Smooth muscle cell (in vitro differentiated cells): ENCODE measurements around the gene IMMT. TPM values are rescaled to one million over a fixed set of nuclear protein-coding genes. Genes with fewer than 3 reads are reported as not detected.
"Not testable (repeated sequence)": the region's sequence is repeated elsewhere in the genome, so short reads cannot be mapped to it uniquely, and the experiment has no call there.

Experiments
- DNase-seq: peaks from one replicate; lab custom pipeline; 2025; ENCODE audit not compliant: unreplicated experiment; lab: John Stamatoyannopoulos, UW
- H2AFZ ChIP-seq: fragments of 200-600 bp; sonication (generic); 2 replicates; pipeline ENCODE4 v1.6.0; 2016; ENCODE audit warnings: antibody characterized with exemption, low read depth, mild to moderate bottlenecking
- H3F3A ChIP-seq: fragments of 200-600 bp; sonication (generic); 2 replicates; pipeline ENCODE4 v1.6.0; 2017; ENCODE audit warnings: antibody characterized with exemption, low read depth
- H3K27ac ChIP-seq: fragments of 200-600 bp; sonication (generic); 2 replicates; pipeline ENCODE4 v1.5.1; 2016; ENCODE audit warnings: low read depth, mild to moderate bottlenecking
- H3K27me3 ChIP-seq: fragments of 200-600 bp; sonication (generic); 2 replicates; pipeline ENCODE4 v1.6.1; 2016; ENCODE audit warnings: low read depth, mild to moderate bottlenecking
- H3K36me3 ChIP-seq: fragments of 200-600 bp; sonication (generic); 2 replicates; pipeline ENCODE4 v1.5.1; 2016; ENCODE audit warnings: low read depth
- H3K4me1 ChIP-seq: fragments of 200-600 bp; sonication (generic); 2 replicates; pipeline ENCODE4 v1.5.1; 2016; ENCODE audit warnings: low read depth
- H3K4me2 ChIP-seq: fragments of 200-600 bp; sonication (generic); 2 replicates; pipeline ENCODE4 v1.6.0; 2016; ENCODE audit warnings: mild to moderate bottlenecking
- H3K4me3 ChIP-seq: fragments of 200-600 bp; sonication (generic); 2 replicates; pipeline ENCODE4 v1.5.1; 2016; ENCODE audit warnings: mild to moderate bottlenecking
- H3K79me2 ChIP-seq: fragments of 200-600 bp; sonication (generic); 2 replicates; pipeline ENCODE4 v1.6.0; 2016; ENCODE audit warnings: low read depth, mild to moderate bottlenecking
- H3K9ac ChIP-seq: fragments of 200-600 bp; sonication (generic); 2 replicates; pipeline ENCODE4 v1.6.0; 2016; ENCODE audit warnings: low read depth
- H3K9me3 ChIP-seq: fragments of 200-600 bp; sonication (generic); replicated peaks from 2 replicates; pipeline ENCODE4 v1.5.1; 2016; ENCODE audit warnings: low read depth
- H4K20me1 ChIP-seq: fragments of 200-600 bp; sonication (generic); 2 replicates; pipeline ENCODE4 v1.6.0; 2016; ENCODE audit warnings: low read depth
- WGBS: methylation state at CpG from one replicate; pipeline ENCODE4 v1.1.7; 2016; ENCODE audit warnings: low lambda C conversion rate; 5-methylcytosine and 5-hydroxymethylcytosine counted together
- polyA plus RNA-seq: library from polyadenylated mRNA; unstranded; fragments of >200 nt; fragmentation: Nextera tagmentation; extraction: Ambion mirVana; gene quantifications from 2 replicates; pipeline ENCODE4 v1.2.1, GENCODE V29; 2016
- total RNA-seq: library from RNA; depleted of rRNA; stranded (reverse); fragments of >200 nt; gene quantifications from 2 replicates; pipeline ENCODE4 v1.2.3, GENCODE V29; 2014
- TF ChIP-seq, protein P1 (sequence below): fragments of 200-600 bp; sonication (generic); IDR thresholded peaks from 2 replicates; pipeline ENCODE4 v1.5.1; 2017; ENCODE audit warnings: borderline replicate concordance, mild to moderate bottlenecking, antibody characterized with exemption; ENCODE audit not compliant: insufficient read depth, poor library complexity, severe bottlenecking

Gene IMMT
- total and polyA plus RNA-seq, 2 experiments from 2014 or later: 71.1 to 74.5 TPM

DNA sequence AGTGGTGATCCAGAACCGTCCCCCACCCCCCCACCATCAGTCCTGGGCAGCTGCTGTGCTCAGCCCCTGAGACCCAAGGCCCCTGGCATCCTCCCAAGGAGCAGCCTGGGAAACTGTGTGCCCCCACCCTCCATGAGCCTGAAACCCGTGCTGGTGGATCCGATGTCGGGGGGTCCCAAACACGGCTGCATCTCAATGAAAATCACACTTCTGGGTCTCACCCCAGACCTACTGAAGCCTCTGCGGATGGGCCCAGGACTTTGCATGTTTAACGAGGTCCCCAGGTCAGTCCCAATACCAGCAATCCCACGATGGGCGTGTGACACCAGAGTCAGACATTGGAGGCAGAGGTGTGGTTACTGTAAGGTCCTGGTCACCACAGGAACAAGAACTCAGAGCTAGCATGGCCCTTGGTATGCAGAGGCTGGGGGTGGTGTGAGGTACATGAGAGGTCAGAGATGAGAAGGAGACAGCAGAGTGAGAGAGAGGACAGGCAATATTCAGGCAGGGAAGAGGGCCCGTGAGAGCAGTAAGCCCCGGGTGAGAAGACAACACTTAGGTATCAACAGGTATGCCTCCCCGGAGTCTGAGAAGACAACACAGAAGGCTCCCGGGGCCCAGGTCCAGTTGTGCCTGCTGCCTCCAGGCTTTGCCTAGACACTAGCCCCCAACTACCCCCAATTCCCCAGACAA, 36.6 kb upstream of the IMMT start:
- H3K27me3 ChIP-seq: no peaks in the 10 kb centered on the region
- 86% methylated on average over 9 of the region's 13 CpGs for WGBS

DNA sequence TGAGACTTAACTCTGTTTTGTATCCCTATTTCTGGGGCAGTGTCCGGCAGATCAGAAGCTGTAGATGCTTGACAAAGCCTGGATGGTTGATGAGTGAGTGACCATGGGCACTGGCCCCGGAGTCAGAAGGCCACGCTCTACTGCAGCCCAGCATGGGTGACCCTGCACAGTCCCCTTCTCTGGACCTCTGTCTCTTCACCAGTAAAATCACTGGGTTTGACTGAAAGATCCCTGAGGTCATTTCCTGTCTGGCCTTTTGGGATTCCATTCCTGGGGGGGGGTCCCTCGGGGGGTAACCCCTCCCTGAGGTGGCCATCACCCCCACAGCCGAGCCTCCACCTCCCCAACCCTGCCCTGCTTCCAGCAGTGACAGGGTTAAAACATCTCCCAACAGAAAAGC, 35.7 kb upstream of the IMMT start:
- H3K79me2 ChIP-seq: no peaks in the 10 kb centered on the region
- peaks cover 5% of the 10 kb centered on the region for H3K4me1 ChIP-seq
- no peak for DNase-seq
- H3F3A ChIP-seq: no peaks in the 10 kb centered on the region
- H3K9ac ChIP-seq: no peak overlapping the region
- no peak overlapping the region for H3K4me2 ChIP-seq
- H3K27ac ChIP-seq: no peak overlapping the region
- no peak overlapping the region for H3K4me3 ChIP-seq
- WGBS: 93% methylated on average over 5 of the region's 5 CpGs
- H4K20me1 ChIP-seq: no peaks in the 10 kb centered on the region
- TF ChIP-seq, protein P1, sequence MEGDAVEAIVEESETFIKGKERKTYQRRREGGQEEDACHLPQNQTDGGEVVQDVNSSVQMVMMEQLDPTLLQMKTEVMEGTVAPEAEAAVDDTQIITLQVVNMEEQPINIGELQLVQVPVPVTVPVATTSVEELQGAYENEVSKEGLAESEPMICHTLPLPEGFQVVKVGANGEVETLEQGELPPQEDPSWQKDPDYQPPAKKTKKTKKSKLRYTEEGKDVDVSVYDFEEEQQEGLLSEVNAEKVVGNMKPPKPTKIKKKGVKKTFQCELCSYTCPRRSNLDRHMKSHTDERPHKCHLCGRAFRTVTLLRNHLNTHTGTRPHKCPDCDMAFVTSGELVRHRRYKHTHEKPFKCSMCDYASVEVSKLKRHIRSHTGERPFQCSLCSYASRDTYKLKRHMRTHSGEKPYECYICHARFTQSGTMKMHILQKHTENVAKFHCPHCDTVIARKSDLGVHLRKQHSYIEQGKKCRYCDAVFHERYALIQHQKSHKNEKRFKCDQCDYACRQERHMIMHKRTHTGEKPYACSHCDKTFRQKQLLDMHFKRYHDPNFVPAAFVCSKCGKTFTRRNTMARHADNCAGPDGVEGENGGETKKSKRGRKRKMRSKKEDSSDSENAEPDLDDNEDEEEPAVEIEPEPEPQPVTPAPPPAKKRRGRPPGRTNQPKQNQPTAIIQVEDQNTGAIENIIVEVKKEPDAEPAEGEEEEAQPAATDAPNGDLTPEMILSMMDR: no peak
- H3K9me3 ChIP-seq: no peaks in the 10 kb centered on the region
- no peaks in the 10 kb centered on the region for H3K27me3 ChIP-seq
- no peaks in the 10 kb centered on the region for H3K36me3 ChIP-seq
- H2AFZ ChIP-seq: no peak overlapping the region

More for the DNA sequence above, 36.6 kb upstream of the IMMT start:
- no peak overlapping the region for H3K4me3 ChIP-seq
- no peak overlapping the region for H3K9ac ChIP-seq
- H3K36me3 ChIP-seq: no peaks in the 10 kb centered on the region
- H3K9me3 ChIP-seq: no peaks in the 10 kb centered on the region
- H3K79me2 ChIP-seq: no peaks in the 10 kb centered on the region
- peaks cover 5% of the 10 kb centered on the region for H3K4me1 ChIP-seq
- no peak for DNase-seq
- TF ChIP-seq, protein P1: no peak
- no peak overlapping the region for H2AFZ ChIP-seq
- no peak overlapping the region for H3K4me2 ChIP-seq
- H4K20me1 ChIP-seq: no peaks in the 10 kb centered on the region
- no peak overlapping the region for H3K27ac ChIP-seq
- H3F3A ChIP-seq: no peaks in the 10 kb centered on the region

DNA sequence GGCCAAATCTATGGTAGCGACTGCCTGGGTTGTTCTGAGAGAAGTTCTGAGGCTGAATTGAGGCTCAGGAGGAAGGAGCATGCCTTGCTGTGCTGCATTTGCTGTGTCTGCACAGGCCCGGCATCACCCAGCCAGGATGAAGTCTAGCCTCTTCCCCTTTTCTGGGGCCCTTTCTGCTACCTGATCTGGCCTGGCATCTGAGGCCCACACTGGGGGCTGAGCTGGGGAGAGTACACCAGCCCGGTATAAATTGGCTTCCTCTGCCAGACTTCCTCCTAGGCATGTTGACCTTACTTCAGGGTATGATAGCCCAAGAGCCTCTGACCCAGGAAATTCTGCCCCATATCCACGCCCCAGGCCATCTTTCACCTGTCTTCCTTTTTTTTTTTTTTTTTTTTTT, 34.0 kb upstream of the IMMT start:
- 88% methylated on average over 4 of the region's 4 CpGs for WGBS
- Histone ChIP-seq H3K4me1 (peaks cover 5% of the 10 kb centered on the region), H3K4me2 (no peak overlapping the region), H3K9me3 (no peaks in the 10 kb centered on the region), H3K36me3 (no peaks in the 10 kb centered on the region), H3K9ac (no peak overlapping the region), H3K27ac (no peak overlapping the region), H3K4me3 (no peak overlapping the region), H2AFZ (no peak overlapping the region), H4K20me1 (no peaks in the 10 kb centered on the region), H3F3A (no peaks in the 10 kb centered on the region), H3K27me3 (no peaks in the 10 kb centered on the region), H3K79me2 (no peaks in the 10 kb centered on the region)
- TF ChIP-seq, protein P1: no peak
- DNase-seq: no peak

DNA sequence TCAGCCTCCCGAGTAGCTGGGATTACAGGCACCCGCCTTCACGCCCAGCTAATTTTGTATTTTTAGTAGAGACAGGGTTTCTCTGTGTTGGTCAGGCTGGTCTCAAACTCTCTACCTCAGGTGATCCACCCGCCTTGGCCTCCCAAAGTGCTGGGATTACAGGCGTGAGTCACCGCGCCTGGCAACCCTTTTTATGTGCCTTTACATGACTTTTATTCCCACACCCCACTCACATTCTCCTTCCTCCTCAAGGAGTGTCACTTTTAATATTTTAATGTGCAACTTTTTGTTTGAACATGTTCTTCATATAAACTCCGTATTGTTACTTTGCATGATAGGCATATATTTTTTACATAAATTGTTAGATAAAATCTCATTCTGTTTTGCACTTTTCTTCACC, 33.3 kb upstream of the IMMT start:
- not testable (repeated sequence) for H4K20me1 ChIP-seq, H3K79me2 ChIP-seq, H3K4me1 ChIP-seq, DNase-seq, H3K36me3 ChIP-seq, H3K9me3 ChIP-seq, H3K27ac ChIP-seq, H3K9ac ChIP-seq, H3K4me3 ChIP-seq, H2AFZ ChIP-seq, H3K4me2 ChIP-seq, H3K27me3 ChIP-seq, H3F3A ChIP-seq
- 92% methylated on average over 8 of the region's 8 CpGs for WGBS
